Measurements from ENCODE around the gene GHRL. TPM values are rescaled to one million over a fixed set of nuclear protein-coding genes. Genes with fewer than 3 reads are reported as not detected.

The GHRL gene
- not detected for polyA plus RNA-seq (2013, experiment 1 of 2)
- polyA plus RNA-seq (2013, experiment 2 of 2) = not detected

GRCh38 chr3:10292505-10293419, at the start of gene GHRL:
TSS of gene GHRL (minus strand) at chr3:10292947. CDS start at chr3:10290180, 2,767 bp downstream.
- H3K9ac ChIP-seq (ENCODE audit: low read length) = no peak within 1 kb of the TSS
- H2AK5ac ChIP-seq (ENCODE audit: low read length, severe bottlenecking) = no peak within 1 kb of the TSS
- no peak within 1 kb of the TSS for H3K4ac ChIP-seq (ENCODE audit: low read depth in 1 of 2, low read length in 2 of 2)
- H2AFZ ChIP-seq (ENCODE audit: low read depth, low read length) = no peak within 1 kb of the TSS
- no peak within 1 kb of the TSS for H3K4me3 ChIP-seq (ENCODE audit: insufficient read depth in 1 of 2, low read depth in 1 of 2, low read length in 2 of 2)
- H3K27ac ChIP-seq (ENCODE audit: low read length, poor library complexity, severe bottlenecking) = no peak within 1 kb of the TSS
- no peaks in the 10 kb centered on the region for H3K27me3 ChIP-seq (ENCODE audit: control insufficient read depth in 1 of 2, insufficient read depth in 1 of 2, low read length in 2 of 2)
- H4K91ac ChIP-seq (ENCODE audit: low read length) = no peak within 1 kb of the TSS
- H2BK5ac ChIP-seq (ENCODE audit: low read depth, low read length, poor library complexity, severe bottlenecking) = no peak within 1 kb of the TSS
- no peak within 1 kb of the TSS for H3K14ac ChIP-seq (ENCODE audit: low read length in 2 of 2)
- no peak within 1 kb of the TSS for H3K23ac ChIP-seq (ENCODE audit: low read length in 2 of 2)
- no peaks in the 10 kb centered on the region for H3K9me3 ChIP-seq (ENCODE audit: control insufficient read depth, low read length)
- DNase-seq = peak; percentile 24
- no peak within 1 kb of the TSS for H2BK120ac ChIP-seq (ENCODE audit: low read depth, low read length)
- no peak within 1 kb of the TSS for H3K4me2 ChIP-seq (ENCODE audit: low read length, poor library complexity, severe bottlenecking)
- H3K18ac ChIP-seq (ENCODE audit: low read depth in 1 of 2, low read length in 2 of 2) = no peak within 1 kb of the TSS
- H2BK12ac ChIP-seq (ENCODE audit: low read length in 2 of 2) = no peak within 1 kb of the TSS
- peaks cover 2% of the 10 kb centered on the region for H3K4me1 ChIP-seq (ENCODE audit: control insufficient read depth, insufficient read depth, low read depth, low read length)
- H3K79me1 ChIP-seq (replicated peaks; ENCODE audit: low read length, poor library complexity, severe bottlenecking) = peaks cover 24% of the 10 kb centered on the region
- no peak within 1 kb of the TSS for H2BK15ac ChIP-seq (ENCODE audit: low read depth, poor library complexity, severe bottlenecking)
- WGBS = 93% methylated on average over 11 of the region's 12 CpGs
- peaks cover 64 to 70% of the 10 kb centered on the region in 2 experiments for H3K36me3 ChIP-seq (ENCODE audit: control insufficient read depth in 1 of 2, insufficient read depth in 2 of 2, low read depth in 1 of 2, low read length in 2 of 2)
- peak within 1 kb of the TSS; percentile 13 for H4K8ac ChIP-seq (ENCODE audit: low read length)

- H3K4me3 ChIP-seq (ENCODE audit: insufficient read depth in 1 of 2, low read depth in 1 of 2, low read length in 2 of 2) = no peak overlapping the region
- no peak for DNase-seq
- no peak overlapping the region for H2BK5ac ChIP-seq (ENCODE audit: low read depth, low read length, poor library complexity, severe bottlenecking)
- no peaks in the 10 kb centered on the region for H3K36me3 ChIP-seq (ENCODE audit: control insufficient read depth in 1 of 2, insufficient read depth in 2 of 2, low read depth in 1 of 2, low read length in 2 of 2)
- no peaks in the 10 kb centered on the region for H3K9me3 ChIP-seq (ENCODE audit: control insufficient read depth, low read length)
- H3K18ac ChIP-seq (ENCODE audit: low read depth in 1 of 2, low read length in 2 of 2) = no peak overlapping the region
- H3K4me2 ChIP-seq (ENCODE audit: low read length, poor library complexity, severe bottlenecking) = no peak overlapping the region
- no peak overlapping the region for H3K27ac ChIP-seq (ENCODE audit: low read length, poor library complexity, severe bottlenecking)
- no peak overlapping the region for H2BK12ac ChIP-seq (ENCODE audit: low read length in 2 of 2)
- no peaks in the 10 kb centered on the region for H3K79me1 ChIP-seq (replicated peaks; ENCODE audit: low read length, poor library complexity, severe bottlenecking)
- H3K4ac ChIP-seq (ENCODE audit: low read depth in 1 of 2, low read length in 2 of 2) = no peak overlapping the region
- no peak overlapping the region for H4K91ac ChIP-seq (ENCODE audit: low read length)
- H2AK5ac ChIP-seq (ENCODE audit: low read length, severe bottlenecking) = no peak overlapping the region
- H2BK120ac ChIP-seq (ENCODE audit: low read depth, low read length) = no peak overlapping the region
- H3K14ac ChIP-seq (ENCODE audit: low read length in 2 of 2) = no peak overlapping the region
- no peak overlapping the region for H4K8ac ChIP-seq (ENCODE audit: low read length)
- H2AFZ ChIP-seq (ENCODE audit: low read depth, low read length) = no peak overlapping the region
- no peak overlapping the region for H2BK15ac ChIP-seq (ENCODE audit: low read depth, poor library complexity, severe bottlenecking)
- H3K23ac ChIP-seq (ENCODE audit: low read length in 2 of 2) = no peak overlapping the region
- peaks cover 11% of the 10 kb centered on the region for H3K4me1 ChIP-seq (ENCODE audit: control insufficient read depth, insufficient read depth, low read depth, low read length)
- H3K27me3 ChIP-seq (ENCODE audit: control insufficient read depth in 1 of 2, insufficient read depth in 1 of 2, low read length in 2 of 2) = peaks cover 0 to 43% of the 10 kb centered on the region in 2 experiments
- 74% methylated on average over 7 of the region's 7 CpGs for WGBS
- H3K9ac ChIP-seq (ENCODE audit: low read length) = no peak overlapping the region
Observed at GRCh38 chr3:10341901-10342398, 49.2 kb upstream of the GHRL start.

GRCh38 chr3:10340476-10340875, 47.7 kb upstream of the GHRL start:
- no peak overlapping the region for H3K9ac ChIP-seq (ENCODE audit: low read length)
- no peak overlapping the region for H3K4me2 ChIP-seq (ENCODE audit: low read length, poor library complexity, severe bottlenecking)
- no peak overlapping the region for H3K27ac ChIP-seq (ENCODE audit: low read length, poor library complexity, severe bottlenecking)
- no peak overlapping the region for H3K4ac ChIP-seq (ENCODE audit: low read depth in 1 of 2, low read length in 2 of 2)
- no peak overlapping the region for H2BK120ac ChIP-seq (ENCODE audit: low read depth, low read length)
- H3K27me3 ChIP-seq (ENCODE audit: control insufficient read depth in 1 of 2, insufficient read depth in 1 of 2, low read length in 2 of 2) = peaks cover 0 to 43% of the 10 kb centered on the region in 2 experiments
- WGBS = 94% methylated on average over 18 of the region's 18 CpGs
- no peak overlapping the region for H3K14ac ChIP-seq (ENCODE audit: low read length in 2 of 2)
- H4K8ac ChIP-seq (ENCODE audit: low read length) = no peak overlapping the region
- H2BK5ac ChIP-seq (ENCODE audit: low read depth, low read length, poor library complexity, severe bottlenecking) = no peak overlapping the region
- H3K23ac ChIP-seq (ENCODE audit: low read length in 2 of 2) = no peak overlapping the region
- DNase-seq = no peak
- H3K9me3 ChIP-seq (ENCODE audit: control insufficient read depth, low read length) = no peaks in the 10 kb centered on the region
- peaks cover 13% of the 10 kb centered on the region for H3K4me1 ChIP-seq (ENCODE audit: control insufficient read depth, insufficient read depth, low read depth, low read length)
- H3K79me1 ChIP-seq (replicated peaks; ENCODE audit: low read length, poor library complexity, severe bottlenecking) = no peaks in the 10 kb centered on the region
- H3K18ac ChIP-seq (ENCODE audit: low read depth in 1 of 2, low read length in 2 of 2) = no peak overlapping the region
- H2BK12ac ChIP-seq (ENCODE audit: low read length in 2 of 2) = no peak overlapping the region
- no peak overlapping the region for H2AFZ ChIP-seq (ENCODE audit: low read depth, low read length)
- H2BK15ac ChIP-seq (ENCODE audit: low read depth, poor library complexity, severe bottlenecking) = no peak overlapping the region
- H2AK5ac ChIP-seq (ENCODE audit: low read length, severe bottlenecking) = no peak overlapping the region
- H4K91ac ChIP-seq (ENCODE audit: low read length) = no peak overlapping the region
- no peaks in the 10 kb centered on the region for H3K36me3 ChIP-seq (ENCODE audit: control insufficient read depth in 1 of 2, insufficient read depth in 2 of 2, low read depth in 1 of 2, low read length in 2 of 2)
- no peak overlapping the region for H3K4me3 ChIP-seq (ENCODE audit: insufficient read depth in 1 of 2, low read depth in 1 of 2, low read length in 2 of 2)

- no peak overlapping the region for H2BK15ac ChIP-seq (ENCODE audit: low read depth, poor library complexity, severe bottlenecking)
- H2BK120ac ChIP-seq (ENCODE audit: low read depth, low read length) = no peak overlapping the region
- no peak overlapping the region for H2BK12ac ChIP-seq (ENCODE audit: low read length in 2 of 2)
- no peak overlapping the region for H3K18ac ChIP-seq (ENCODE audit: low read depth in 1 of 2, low read length in 2 of 2)
- H3K9me3 ChIP-seq (ENCODE audit: control insufficient read depth, low read length) = no peaks in the 10 kb centered on the region
- no peak overlapping the region for H3K4me2 ChIP-seq (ENCODE audit: low read length, poor library complexity, severe bottlenecking)
- no peak overlapping the region for H3K23ac ChIP-seq (ENCODE audit: low read length in 2 of 2)
- H3K27ac ChIP-seq (ENCODE audit: low read length, poor library complexity, severe bottlenecking) = no peak overlapping the region
- H3K27me3 ChIP-seq (ENCODE audit: control insufficient read depth in 1 of 2, insufficient read depth in 1 of 2, low read length in 2 of 2) = peaks cover 0 to 42% of the 10 kb centered on the region in 2 experiments
- no peak overlapping the region for H3K14ac ChIP-seq (ENCODE audit: low read length in 2 of 2)
- H4K91ac ChIP-seq (ENCODE audit: low read length) = no peak overlapping the region
- no peaks in the 10 kb centered on the region for H3K79me1 ChIP-seq (replicated peaks; ENCODE audit: low read length, poor library complexity, severe bottlenecking)
- H2AK5ac ChIP-seq (ENCODE audit: low read length, severe bottlenecking) = no peak overlapping the region
- H2AFZ ChIP-seq (ENCODE audit: low read depth, low read length) = no peak overlapping the region
- H3K4me3 ChIP-seq (ENCODE audit: insufficient read depth in 1 of 2, low read depth in 1 of 2, low read length in 2 of 2) = no peak overlapping the region
- H3K36me3 ChIP-seq (ENCODE audit: control insufficient read depth in 1 of 2, insufficient read depth in 2 of 2, low read depth in 1 of 2, low read length in 2 of 2) = no peaks in the 10 kb centered on the region
- H4K8ac ChIP-seq (ENCODE audit: low read length) = no peak overlapping the region
- H3K4me1 ChIP-seq (ENCODE audit: control insufficient read depth, insufficient read depth, low read depth, low read length) = peaks cover 13% of the 10 kb centered on the region
- no peak overlapping the region for H2BK5ac ChIP-seq (ENCODE audit: low read depth, low read length, poor library complexity, severe bottlenecking)
- H3K9ac ChIP-seq (ENCODE audit: low read length) = no peak overlapping the region
- no peak overlapping the region for H3K4ac ChIP-seq (ENCODE audit: low read depth in 1 of 2, low read length in 2 of 2)
- DNase-seq = no peak
- 76% methylated on average over 4 of the region's 4 CpGs for WGBS
Observed at GRCh38 chr3:10340046-10340445, 47.3 kb upstream of the GHRL start.
